Type B pancreatic cell (in vitro differentiated cells): Measurements from ENCODE around the gene FFAR2. TPM values are rescaled to one million over a fixed set of nuclear protein-coding genes. Genes with fewer than 3 reads are reported as not detected.

Experiments
- DNase-seq: peaks from one replicate; pipeline ENCODE4 v3.0.0; 2021; ENCODE audit warnings: mixed read lengths; ENCODE audit not compliant: unreplicated experiment; ENCODE audit errors: extremely low spot score
- H3K27ac Mint-ChIP-seq: 2 replicates; pipeline ENCODE4 v1.8.0; 2021; ENCODE audit warnings: mild to moderate bottlenecking, mixed read lengths
- H3K27me3 Mint-ChIP-seq: 2 replicates; pipeline ENCODE4 v1.8.0; 2021; ENCODE audit warnings: mixed read lengths
- H3K36me3 Mint-ChIP-seq: 2 replicates; pipeline ENCODE4 v1.8.0; 2021; ENCODE audit warnings: mixed read lengths
- H3K4me1 Mint-ChIP-seq: one replicate; pipeline ENCODE4 v1.8.0; 2021; ENCODE audit warnings: mixed read lengths; ENCODE audit not compliant: unreplicated experiment
- H3K4me3 Mint-ChIP-seq: 2 replicates; pipeline ENCODE4 v1.8.0; 2021; ENCODE audit warnings: mild to moderate bottlenecking, mixed read lengths
- H3K9me3 Mint-ChIP-seq: 2 replicates; pipeline ENCODE4 v1.8.0; 2021; ENCODE audit warnings: mixed read lengths
- total RNA-seq: library from RNA; stranded (reverse); gene quantifications from 2 replicates; pipeline ENCODE4 v1.2.1, GENCODE V29; 2021; ENCODE audit warnings: low replicate concordance
- TF ChIP-seq, protein P1 (sequence below): fragments of 200-600 bp; sonication (generic); conservative IDR thresholded peaks from 2 replicates; pipeline ENCODE4 v1.5.0; 2021; ENCODE audit warnings: antibody characterized with exemption, mild to moderate bottlenecking

The FFAR2 gene
- total RNA-seq, 1 donor from 2014 or later: 1.1 TPM

DNA sequence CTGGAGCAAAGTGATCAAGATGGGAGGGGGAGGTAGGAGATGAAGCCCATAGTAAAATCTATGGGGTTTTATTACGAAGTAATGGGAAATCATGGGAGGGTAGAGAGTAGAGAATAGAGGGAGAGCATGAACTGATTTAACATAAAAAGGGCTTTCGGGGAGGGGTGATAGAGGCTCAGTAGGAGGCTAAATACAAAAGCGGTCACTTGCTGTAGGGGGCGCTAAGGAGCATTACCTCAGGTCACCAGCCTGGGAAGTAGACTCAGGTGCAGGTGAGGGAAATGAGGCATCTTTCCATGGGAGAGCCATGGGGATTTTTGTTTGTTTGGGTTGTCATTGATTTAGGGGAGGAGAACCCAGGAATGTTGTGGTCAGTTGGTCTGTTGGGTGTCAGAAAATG, 28.1 kb downstream of the FFAR2 start:
- H3K36me3 Mint-ChIP-seq: no peaks in the 10 kb centered on the region
- no peaks in the 10 kb centered on the region for H3K4me1 Mint-ChIP-seq
- H3K9me3 Mint-ChIP-seq: no peaks in the 10 kb centered on the region
- H3K27ac Mint-ChIP-seq: no peak overlapping the region
- no peak for DNase-seq
- no peak overlapping the region for H3K4me3 Mint-ChIP-seq
- TF ChIP-seq, protein P1, sequence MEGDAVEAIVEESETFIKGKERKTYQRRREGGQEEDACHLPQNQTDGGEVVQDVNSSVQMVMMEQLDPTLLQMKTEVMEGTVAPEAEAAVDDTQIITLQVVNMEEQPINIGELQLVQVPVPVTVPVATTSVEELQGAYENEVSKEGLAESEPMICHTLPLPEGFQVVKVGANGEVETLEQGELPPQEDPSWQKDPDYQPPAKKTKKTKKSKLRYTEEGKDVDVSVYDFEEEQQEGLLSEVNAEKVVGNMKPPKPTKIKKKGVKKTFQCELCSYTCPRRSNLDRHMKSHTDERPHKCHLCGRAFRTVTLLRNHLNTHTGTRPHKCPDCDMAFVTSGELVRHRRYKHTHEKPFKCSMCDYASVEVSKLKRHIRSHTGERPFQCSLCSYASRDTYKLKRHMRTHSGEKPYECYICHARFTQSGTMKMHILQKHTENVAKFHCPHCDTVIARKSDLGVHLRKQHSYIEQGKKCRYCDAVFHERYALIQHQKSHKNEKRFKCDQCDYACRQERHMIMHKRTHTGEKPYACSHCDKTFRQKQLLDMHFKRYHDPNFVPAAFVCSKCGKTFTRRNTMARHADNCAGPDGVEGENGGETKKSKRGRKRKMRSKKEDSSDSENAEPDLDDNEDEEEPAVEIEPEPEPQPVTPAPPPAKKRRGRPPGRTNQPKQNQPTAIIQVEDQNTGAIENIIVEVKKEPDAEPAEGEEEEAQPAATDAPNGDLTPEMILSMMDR: peak; percentile 34
- no peaks in the 10 kb centered on the region for H3K27me3 Mint-ChIP-seq

DNA sequence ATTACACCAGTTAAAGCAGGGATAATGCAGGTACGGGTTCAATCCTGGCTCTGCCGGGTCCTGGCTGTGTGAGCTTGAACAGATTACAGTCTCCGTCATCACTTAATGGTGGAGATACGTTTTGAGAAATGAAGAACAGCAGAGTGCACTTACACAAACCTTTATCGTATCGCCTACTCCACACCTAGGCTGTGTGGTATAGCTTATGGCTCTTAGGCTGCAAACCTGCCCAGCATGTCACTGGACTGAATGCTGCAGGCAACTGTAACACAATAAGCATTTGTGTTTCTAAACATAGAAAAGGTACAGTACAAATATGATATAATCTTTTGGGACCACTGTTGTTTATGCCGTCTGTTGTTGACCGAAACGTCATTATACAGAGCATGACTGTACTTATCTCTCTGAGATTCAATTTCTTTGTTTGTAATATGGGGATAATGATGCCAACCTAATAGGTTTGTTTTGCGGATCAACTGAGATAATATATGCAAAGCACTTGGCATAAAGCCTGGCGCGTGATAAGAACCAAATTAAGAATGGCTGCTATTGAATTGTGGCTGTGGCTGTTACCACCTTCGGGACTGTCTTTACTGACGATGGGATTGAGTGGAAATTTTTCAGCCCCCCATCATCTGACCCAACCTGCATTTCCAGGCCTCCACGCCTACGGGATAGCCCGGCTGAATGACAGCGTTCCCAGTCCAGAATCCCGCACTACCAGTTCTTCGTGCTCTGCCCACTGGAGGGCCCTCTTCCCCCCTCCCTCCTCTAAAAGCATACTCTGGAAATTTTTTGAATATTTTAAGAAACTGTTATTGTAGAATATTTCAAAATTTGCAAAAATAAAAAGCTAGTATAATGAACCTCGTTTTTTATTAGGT, 31.0 kb downstream of the FFAR2 start:
- TF ChIP-seq, protein P1: peak; percentile 29
- Mint-ChIP-seq H3K27me3 (no peaks in the 10 kb centered on the region), H3K36me3 (no peaks in the 10 kb centered on the region), H3K4me1 (no peaks in the 10 kb centered on the region), H3K27ac (peak overlapping the region; percentile 55), H3K4me3 (no peak overlapping the region), H3K9me3 (no peaks in the 10 kb centered on the region)
- no peak for DNase-seq

DNA sequence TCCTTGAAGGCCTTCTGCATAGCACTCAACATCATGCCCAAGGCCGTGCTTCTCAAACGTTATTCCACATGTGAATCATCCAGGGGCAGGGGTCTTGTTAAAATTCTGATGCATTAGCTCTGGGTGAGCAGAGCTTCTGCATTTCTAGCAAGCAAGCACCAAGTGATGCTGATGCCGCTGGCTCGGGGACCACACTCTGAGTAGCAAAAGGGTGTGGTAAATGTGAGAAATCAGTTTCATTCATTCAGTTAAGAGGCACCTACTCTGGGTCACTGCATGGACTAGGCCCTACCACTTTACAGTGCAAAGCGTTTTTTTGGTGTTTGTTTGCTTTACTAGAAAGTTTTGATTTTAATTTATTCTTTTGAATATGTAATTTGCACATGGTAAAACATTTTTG, 35.0 kb downstream of the FFAR2 start:
- Mint-ChIP-seq H3K9me3 (no peaks in the 10 kb centered on the region), H3K4me3 (no peak overlapping the region), H3K27ac (no peak overlapping the region), H3K36me3 (no peaks in the 10 kb centered on the region), H3K27me3 (peaks cover 10% of the 10 kb centered on the region), H3K4me1 (no peaks in the 10 kb centered on the region)
- no peak for DNase-seq
- TF ChIP-seq, protein P1: no peak

DNA sequence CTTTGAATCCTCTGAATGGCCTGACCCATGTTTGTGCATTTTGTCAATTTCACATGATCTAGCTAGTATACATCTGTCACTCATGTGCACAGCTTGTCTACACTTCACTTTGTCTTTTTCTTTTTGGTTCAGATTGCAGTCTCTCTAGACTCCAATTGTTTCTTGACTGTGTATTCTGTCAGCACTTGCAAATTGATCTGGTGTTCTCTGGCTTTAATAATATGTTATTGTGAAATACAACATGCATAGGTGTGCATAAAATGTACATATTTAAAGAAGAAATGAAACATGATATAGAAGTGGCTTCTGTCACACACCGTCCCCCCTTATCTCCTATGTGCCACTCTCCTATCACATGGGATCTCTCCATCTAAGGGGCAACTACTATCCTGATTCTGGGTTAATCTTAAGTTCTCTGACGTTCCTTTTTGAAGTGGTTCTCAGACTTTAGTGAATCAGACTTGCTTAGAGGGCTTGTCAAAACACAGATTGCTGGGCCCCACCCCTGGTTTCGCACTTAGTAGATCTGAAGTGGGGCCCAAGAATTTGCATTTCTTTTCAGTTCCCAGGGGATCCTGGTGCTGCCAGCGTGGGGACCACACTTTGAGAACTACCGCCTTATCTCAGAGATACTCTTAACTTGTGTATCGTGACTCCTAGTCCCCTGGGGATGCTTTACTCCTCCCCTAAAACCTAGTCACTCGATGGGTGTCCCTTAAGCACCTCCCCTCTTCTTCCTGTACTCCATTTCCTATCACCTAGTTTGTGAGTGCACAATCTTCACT, 36.4 kb downstream of the FFAR2 start:
- H3K4me3 Mint-ChIP-seq: no peak overlapping the region
- no peaks in the 10 kb centered on the region for H3K36me3 Mint-ChIP-seq
- peaks cover 10% of the 10 kb centered on the region for H3K27me3 Mint-ChIP-seq
- H3K27ac Mint-ChIP-seq: no peak overlapping the region
- H3K4me1 Mint-ChIP-seq: no peaks in the 10 kb centered on the region
- H3K9me3 Mint-ChIP-seq: no peaks in the 10 kb centered on the region
- TF ChIP-seq, protein P1: no peak
- no peak for DNase-seq

DNA sequence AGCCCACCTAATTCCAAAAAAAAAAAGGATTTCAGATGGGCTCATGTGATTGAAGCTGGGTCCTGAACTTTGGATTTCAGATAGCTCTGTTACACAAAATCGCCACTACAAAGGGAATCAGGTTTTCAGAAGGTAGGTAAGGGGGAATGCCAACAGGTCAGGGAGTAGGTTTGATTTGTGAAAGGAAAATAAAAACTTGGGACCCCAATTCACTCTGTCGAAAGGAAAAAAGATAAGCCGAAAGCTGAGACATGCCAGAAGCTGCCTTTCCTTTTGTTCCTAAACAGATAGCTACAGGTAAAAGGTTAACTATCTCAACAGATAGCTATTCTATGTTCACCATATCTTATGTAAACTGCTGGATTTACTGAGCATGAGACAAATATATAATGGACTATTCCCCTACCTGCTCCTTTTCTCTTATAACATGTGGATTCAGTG, 38.2 kb downstream of the FFAR2 start:
- no peaks in the 10 kb centered on the region for H3K9me3 Mint-ChIP-seq
- no peak overlapping the region for H3K27ac Mint-ChIP-seq
- TF ChIP-seq, protein P1: no peak
- no peaks in the 10 kb centered on the region for H3K36me3 Mint-ChIP-seq
- no peak for DNase-seq
- peaks cover 19% of the 10 kb centered on the region for H3K27me3 Mint-ChIP-seq
- no peak overlapping the region for H3K4me3 Mint-ChIP-seq
- no peaks in the 10 kb centered on the region for H3K4me1 Mint-ChIP-seq
